NCI-H345 (cell line): ENCODE results near the gene ECT2L.
A peak's percentile ranks its signal among the peaks of the same experiment; 100 is the strongest.

Experiments
- DNase-seq: peaks from one replicate; lab custom pipeline; 2025; lab: John Stamatoyannopoulos, UW

The ECT2L gene

GRCh38 chr6:138795809-138796603, at the start of gene ECT2L:
Gene ECT2L (plus strand): TSS chr6:138796087. CDS start chr6:138813275, 17,188 bp downstream.
- DNase-seq: peak; percentile 81

- no peak for DNase-seq
Observed at GRCh38 chr6:138752017-138752416, 43.9 kb upstream of the ECT2L start.

- DNase-seq: no peak
Observed at GRCh38 chr6:138757136-138757535, 38.8 kb upstream of the ECT2L start.

- peak; percentile 52 for DNase-seq
Observed at GRCh38 chr6:138765896-138766655, 29.8 kb upstream of the ECT2L start.

- no peak for DNase-seq
Observed at GRCh38 chr6:138769102-138769676, 26.7 kb upstream of the ECT2L start.

GRCh38 chr6:138772596-138773176, 23.2 kb upstream of the ECT2L start:
- DNase-seq: no peak

GRCh38 chr6:138773177-138774091, 22.5 kb upstream of the ECT2L start, which contains the start of gene CCDC28A:
Gene CCDC28A (plus strand): TSS chr6:138773769. CDS start chr6:138776121, 2,352 bp downstream.
- DNase-seq: peak; percentile 98

- DNase-seq: no peak
Observed at GRCh38 chr6:138774370-138774769, 21.5 kb upstream of the ECT2L start.

GRCh38 chr6:138776659-138777058, 19.2 kb upstream of the ECT2L start:
- no peak for DNase-seq

- no peak for DNase-seq
Observed at GRCh38 chr6:138778331-138778730, 17.6 kb upstream of the ECT2L start.

- DNase-seq: no peak
Observed at GRCh38 chr6:138782243-138782642, 13.6 kb upstream of the ECT2L start.

GRCh38 chr6:138785079-138785478, 10.8 kb upstream of the ECT2L start:
- DNase-seq: no peak

- DNase-seq: no peak
Observed at GRCh38 chr6:138785980-138786379, 9.9 kb upstream of the ECT2L start.

- DNase-seq: no peak
Observed at GRCh38 chr6:138787138-138787537, 8.7 kb upstream of the ECT2L start.

GRCh38 chr6:138796771-138797170, 884 bp downstream of the ECT2L start:
- no peak for DNase-seq

GRCh38 chr6:138797806-138798446, 2.0 kb downstream of the ECT2L start:
- DNase-seq: no peak

GRCh38 chr6:138800377-138801150, 4.7 kb downstream of the ECT2L start:
- DNase-seq: no peak

GRCh38 chr6:138803331-138803730, 7.4 kb downstream of the ECT2L start:
- DNase-seq: no peak

- DNase-seq: no peak
Observed at GRCh38 chr6:138803861-138804260, 8.0 kb downstream of the ECT2L start.
